GM23248 (cell line): Measurements from ENCODE around the gene CXCL6. TPM values are rescaled to one million over a fixed set of nuclear protein-coding genes. Genes with fewer than 3 reads are reported as not detected.

Source experiments
- DNase-seq: peaks from one replicate; pipeline ENCODE4 v3.0.0-alpha.2; 2015
- H2AFZ ChIP-seq: fragments of 200-600 bp; sonication (generic); 2 replicates; pipeline ENCODE4 v1.6.1; 2016; ENCODE audit warnings: antibody characterized with exemption
- H3F3A ChIP-seq: fragments of 200-600 bp; sonication (generic); 2 replicates; pipeline ENCODE4 v1.6.1; 2016; ENCODE audit warnings: mild to moderate bottlenecking, antibody characterized with exemption, mixed run types; ENCODE audit not compliant: insufficient read depth
- H3K27ac ChIP-seq: fragments of 200-600 bp; sonication (generic); 2 replicates; pipeline ENCODE4 v1.5.1; 2016; ENCODE audit warnings: mild to moderate bottlenecking
- H3K27me3 ChIP-seq: fragments of 200-600 bp; sonication (generic); replicated peaks from 2 replicates; pipeline ENCODE4 v1.6.1; 2016; ENCODE audit warnings: mild to moderate bottlenecking; ENCODE audit not compliant: insufficient read depth
- H3K36me3 ChIP-seq: fragments of 200-600 bp; sonication (generic); 2 replicates; pipeline ENCODE4 v1.6.1; 2016; ENCODE audit warnings: low read depth, mild to moderate bottlenecking
- H3K4me1 ChIP-seq: fragments of 200-600 bp; sonication (generic); 2 replicates; pipeline ENCODE4 v1.6.1; 2016; ENCODE audit warnings: mild to moderate bottlenecking; ENCODE audit not compliant: insufficient read depth
- H3K4me2 ChIP-seq: fragments of 200-600 bp; sonication (generic); one replicate; pipeline ENCODE4 v1.6.1; 2016; ENCODE audit warnings: mild to moderate bottlenecking; ENCODE audit not compliant: unreplicated experiment
- H3K4me3 ChIP-seq: fragments of 200-600 bp; sonication (generic); 2 replicates; pipeline ENCODE4 v1.5.1; 2016; ENCODE audit warnings: mild to moderate bottlenecking
- H3K79me2 ChIP-seq: fragments of 200-600 bp; sonication (generic); 2 replicates; pipeline ENCODE4 v1.6.1; 2016; ENCODE audit warnings: mild to moderate bottlenecking; ENCODE audit not compliant: insufficient read depth
- H3K9ac ChIP-seq: fragments of 200-600 bp; sonication (generic); 2 replicates; pipeline ENCODE4 v1.6.1; 2016; ENCODE audit warnings: mild to moderate bottlenecking
- H3K9me2 ChIP-seq: fragments of 200-600 bp; sonication (generic); 2 replicates; pipeline ENCODE4 v1.6.1; 2016; ENCODE audit warnings: mixed run types, mild to moderate bottlenecking, moderate library complexity; ENCODE audit not compliant: insufficient read depth
- H3K9me3 ChIP-seq: fragments of 200-600 bp; sonication (generic); one replicate; pipeline ENCODE4 v1.6.1; 2017; ENCODE audit warnings: low read depth
- H4K20me1 ChIP-seq: fragments of 200-600 bp; sonication (generic); 2 replicates; pipeline ENCODE4 v1.6.0; 2016; ENCODE audit not compliant: insufficient read depth
- EZH2 ChIP-seq: fragments of 200-600 bp; sonication (generic); IDR thresholded peaks from 2 replicates; pipeline ENCODE4 v1.6.1; 2018; ENCODE audit warnings: antibody characterized with exemption, mild to moderate bottlenecking; ENCODE audit not compliant: insufficient read depth, poor library complexity, severe bottlenecking
- EZH2phosphoT487 ChIP-seq: fragments of 200-600 bp; sonication (generic); IDR thresholded peaks from 2 replicates; pipeline ENCODE4 v1.6.1; 2018; ENCODE audit warnings: antibody characterized with exemption, moderate library complexity, mild to moderate bottlenecking, low read depth; ENCODE audit not compliant: insufficient read depth
- WGBS, 2 experiments: methylation state at CpG; one replicate each; pipeline ENCODE4 v1.1.6; 2015 to 2017; ENCODE audit warnings: low lambda C conversion rate in 2 of 2, low coverage in 1 of 2; ENCODE audit errors: missing lambda C conversion rate in 2 of 2; 5-methylcytosine and 5-hydroxymethylcytosine counted together
- in situ Hi-C: fragments of 300-500 bp; cut with MboI; formaldehyde crosslinking; loops from 2 replicates; pipeline ENCODE4 v1.15.0; 2020
- polyA plus RNA-seq: library from polyadenylated mRNA; unstranded; fragments of >200 nt; fragmentation: Nextera tagmentation; extraction: Ambion mirVana; gene quantifications from 2 replicates; pipeline ENCODE4 v1.2.1, GENCODE V29; 2016
- total RNA-seq: library from RNA; depleted of rRNA; stranded (reverse); fragments of >200 nt; shearing (Covaris generic); gene quantifications from 2 replicates; pipeline ENCODE4 v1.2.3, GENCODE V29; 2014

Gene CXCL6
- total and polyA plus RNA-seq, 2 experiments from 2014 or later = 8.1 to 17.9 TPM

- Histone ChIP-seq H3K9me3 (no peaks in the 10 kb centered on the region), H3F3A (peaks cover 15% of the 10 kb centered on the region), H3K9ac (no peak overlapping the region), H2AFZ (no peak overlapping the region), H3K9me2 (no peaks in the 10 kb centered on the region; the same call in 1 of the 2 replicates), H3K36me3 (no peaks in the 10 kb centered on the region), H3K79me2 (no peaks in the 10 kb centered on the region), H3K4me1 (peaks cover 11% of the 10 kb centered on the region), H3K27me3 (no peaks in the 10 kb centered on the region), H3K4me3 (no peak overlapping the region), H3K27ac (no peak overlapping the region), H4K20me1 (no peaks in the 10 kb centered on the region), H3K4me2 (no peak overlapping the region)
- TF ChIP-seq EZH2phosphoT487 = no peak
- no peak for TF ChIP-seq EZH2
- in situ Hi-C loops = no loop called here
- no peak for DNase-seq
- 91 to 93% methylated on average over 1 of the region's 1 CpG for WGBS, 2 experiments
Observed at GRCh38 chr4:73815145-73815544, 21.3 kb upstream of the CXCL6 start.

DNA sequence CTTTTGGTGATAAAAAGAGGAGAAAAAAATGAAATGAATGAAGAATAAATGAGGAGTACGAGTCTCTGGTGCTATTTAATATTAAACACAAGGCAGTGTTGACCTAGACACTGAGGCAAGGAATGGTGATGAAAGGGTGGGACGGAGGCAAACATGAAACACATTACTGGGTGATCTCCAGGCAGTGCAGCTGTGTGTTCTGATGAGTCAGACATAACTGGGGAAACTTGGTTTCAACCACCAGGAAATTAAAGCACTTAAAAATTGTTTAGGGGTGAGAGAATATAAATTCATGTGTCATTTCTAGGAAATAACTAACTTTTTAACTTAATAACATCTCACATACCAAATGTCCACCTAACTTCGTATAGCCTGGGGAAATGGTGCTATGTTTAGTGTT, 19.7 kb upstream of the CXCL6 start:
- H3K27me3 ChIP-seq = no peaks in the 10 kb centered on the region
- peaks cover 15% of the 10 kb centered on the region for H3F3A ChIP-seq
- no peaks in the 10 kb centered on the region for H4K20me1 ChIP-seq
- no peaks in the 10 kb centered on the region; the same call in 1 of the 2 replicates for H3K9me2 ChIP-seq
- peaks cover 11% of the 10 kb centered on the region for H3K4me1 ChIP-seq
- H3K4me2 ChIP-seq = no peak overlapping the region
- 2 to 5% methylated on average over 3 of the region's 3 CpGs for WGBS, 2 experiments
- no peak overlapping the region for H3K9ac ChIP-seq
- H3K27ac ChIP-seq = no peak overlapping the region
- H3K36me3 ChIP-seq = no peaks in the 10 kb centered on the region
- no peaks in the 10 kb centered on the region for H3K79me2 ChIP-seq
- H3K9me3 ChIP-seq = no peaks in the 10 kb centered on the region
- no peak overlapping the region for H3K4me3 ChIP-seq
- peak; percentile 80 for DNase-seq
- in situ Hi-C loops = no loop called here
- no peak overlapping the region for H2AFZ ChIP-seq
- TF ChIP-seq EZH2 (no peak), EZH2phosphoT487 (no peak)

- TF ChIP-seq EZH2 (no peak), EZH2phosphoT487 (no peak)
- Histone ChIP-seq H3F3A (peaks cover 18% of the 10 kb centered on the region), H3K9me3 (no peaks in the 10 kb centered on the region), H3K79me2 (no peaks in the 10 kb centered on the region), H3K4me1 (peaks cover 11% of the 10 kb centered on the region), H2AFZ (no peak overlapping the region), H3K9ac (no peak overlapping the region), H3K4me3 (no peak overlapping the region), H3K36me3 (no peaks in the 10 kb centered on the region), H3K4me2 (no peak overlapping the region), H3K27me3 (no peaks in the 10 kb centered on the region), H3K9me2 (no peaks in the 10 kb centered on the region; the same call in 1 of the 2 replicates), H3K27ac (no peak overlapping the region), H4K20me1 (no peaks in the 10 kb centered on the region)
- in situ Hi-C loops = no loop called here
- 12 to 21% methylated on average over 1 of the region's 1 CpG for WGBS, 2 experiments
- DNase-seq = no peak
Observed at GRCh38 chr4:73817341-73817740, 19.1 kb upstream of the CXCL6 start.

DNA sequence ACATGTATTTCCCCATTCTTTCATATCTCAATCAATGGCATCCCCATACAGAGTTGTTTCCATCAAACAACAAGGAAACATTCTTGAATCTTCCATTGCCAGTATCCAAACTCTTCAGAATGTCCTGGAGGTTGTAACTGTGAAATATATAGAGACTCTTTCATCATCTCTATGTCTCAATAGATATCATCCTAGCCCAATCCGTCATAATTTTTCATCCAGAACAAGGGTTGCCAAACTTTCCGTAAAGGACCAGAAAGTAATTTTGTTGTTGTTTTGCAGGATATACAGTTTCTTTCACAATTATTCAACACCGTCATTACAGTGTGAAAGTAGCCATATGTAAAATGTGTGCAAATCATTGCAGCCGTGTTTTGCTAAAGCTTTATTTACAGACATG, 15.2 kb upstream of the CXCL6 start:
- no peak overlapping the region for H3K4me3 ChIP-seq
- H3K27me3 ChIP-seq = no peaks in the 10 kb centered on the region
- peaks cover 22% of the 10 kb centered on the region for H3F3A ChIP-seq
- H3K4me2 ChIP-seq = no peak overlapping the region
- peaks cover 11% of the 10 kb centered on the region for H3K4me1 ChIP-seq
- H2AFZ ChIP-seq = no peak overlapping the region
- no peaks in the 10 kb centered on the region for H3K79me2 ChIP-seq
- no peak overlapping the region for H3K9ac ChIP-seq
- no peak overlapping the region for H3K27ac ChIP-seq
- H3K9me2 ChIP-seq = no peaks in the 10 kb centered on the region; the same call in 1 of the 2 replicates
- no peak for DNase-seq
- in situ Hi-C loops = no loop called here
- TF ChIP-seq EZH2 = no peak
- no peak for TF ChIP-seq EZH2phosphoT487
- H4K20me1 ChIP-seq = no peaks in the 10 kb centered on the region
- WGBS, 2 experiments = 88 to 96% methylated on average over 4 of the region's 4 CpGs
- H3K9me3 ChIP-seq = no peaks in the 10 kb centered on the region
- no peaks in the 10 kb centered on the region for H3K36me3 ChIP-seq

DNA sequence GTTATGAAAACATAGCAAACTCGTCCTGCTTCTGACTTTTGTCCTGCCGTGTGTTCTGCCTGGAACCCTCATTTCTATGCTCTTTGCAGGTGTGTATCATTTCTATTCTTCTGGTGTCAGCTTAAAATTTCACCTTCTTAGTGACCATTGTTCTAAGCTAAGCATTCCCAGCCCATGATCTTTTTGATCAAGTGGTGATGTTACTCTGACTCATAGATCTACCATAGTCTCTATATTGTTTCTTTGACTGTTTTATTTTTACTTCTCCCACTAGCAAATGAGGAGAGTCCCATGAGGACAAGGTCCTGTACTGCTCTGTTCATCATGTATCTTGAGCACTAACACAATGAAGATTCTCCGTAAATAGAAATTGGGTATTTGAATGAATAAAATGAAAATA, 14.1 kb upstream of the CXCL6 start:
- Histone ChIP-seq H3K9me2 (no peaks in the 10 kb centered on the region; the same call in 1 of the 2 replicates), H3K9ac (no peak overlapping the region), H3K9me3 (no peaks in the 10 kb centered on the region), H3K4me2 (no peak overlapping the region), H3K36me3 (no peaks in the 10 kb centered on the region), H3K4me1 (peaks cover 6% of the 10 kb centered on the region), H2AFZ (no peak overlapping the region), H4K20me1 (no peaks in the 10 kb centered on the region), H3F3A (peaks cover 12% of the 10 kb centered on the region), H3K79me2 (no peaks in the 10 kb centered on the region), H3K4me3 (no peak overlapping the region), H3K27me3 (no peaks in the 10 kb centered on the region), H3K27ac (no peak overlapping the region)
- in situ Hi-C loops = no loop called here
- DNase-seq = peak; percentile 46
- WGBS, 2 experiments = 92 to 94% methylated on average over 3 of the region's 3 CpGs
- TF ChIP-seq EZH2 = no peak
- no peak for TF ChIP-seq EZH2phosphoT487
